ENCODE results near the gene GMDS.

GMDS gene

GRCh38 chr6:2129182-2129621, 116.2 kb downstream of the GMDS start:
- DNase-seq, result no peak

GRCh38 chr6:2127484-2127911, 117.9 kb downstream of the GMDS start:
- DNase-seq, result no peak

GRCh38 chr6:2126351-2126750, 119.1 kb downstream of the GMDS start:
- no peak for DNase-seq

GRCh38 chr6:2125158-2125557, 120.2 kb downstream of the GMDS start:
- no peak for DNase-seq

- DNase-seq, result peak; percentile 41
These were observed 121.1 kb downstream of the GMDS start for GRCh38 chr6:2124260-2124709.

GRCh38 chr6:2120912-2121311, 124.5 kb downstream of the GMDS start:
- no peak for DNase-seq

- no peak for DNase-seq
These were observed 126.1 kb downstream of the GMDS start for GRCh38 chr6:2119275-2119674.

- no peak for DNase-seq
These were observed 127.3 kb downstream of the GMDS start for GRCh38 chr6:2118136-2118535.

- DNase-seq, result no peak
These were observed 128.0 kb downstream of the GMDS start for GRCh38 chr6:2117447-2117846.

- DNase-seq, result no peak
These were observed 128.9 kb downstream of the GMDS start for GRCh38 chr6:2116496-2116895.

- no peak for DNase-seq
These were observed 131.3 kb downstream of the GMDS start for GRCh38 chr6:2114100-2114499.

- no peak for DNase-seq
These were observed 134.2 kb downstream of the GMDS start for GRCh38 chr6:2111162-2111677.

GRCh38 chr6:2110504-2110903, 134.9 kb downstream of the GMDS start:
- DNase-seq, result no peak

GRCh38 chr6:2109796-2110195, 135.6 kb downstream of the GMDS start:
- no peak for DNase-seq

- DNase-seq, result peak; percentile 32
These were observed 136.6 kb downstream of the GMDS start for GRCh38 chr6:2108700-2109306.

GRCh38 chr6:2104524-2104880, 140.9 kb downstream of the GMDS start:
- no peak for DNase-seq

- DNase-seq, result no peak
These were observed 141.5 kb downstream of the GMDS start for GRCh38 chr6:2103765-2104523.

- no peak for DNase-seq
These were observed 142.4 kb downstream of the GMDS start for GRCh38 chr6:2102966-2103365.

GRCh38 chr6:2102316-2102883, 143.0 kb downstream of the GMDS start:
- DNase-seq, result no peak

- no peak for DNase-seq
These were observed 144.2 kb downstream of the GMDS start for GRCh38 chr6:2101213-2101612.

GRCh38 chr6:2099870-2100269, 145.5 kb downstream of the GMDS start:
- no peak for DNase-seq

GRCh38 chr6:2097464-2097863, 147.9 kb downstream of the GMDS start:
- DNase-seq, result no peak

- DNase-seq, result no peak
These were observed 150.8 kb downstream of the GMDS start for GRCh38 chr6:2094642-2095041.

GRCh38 chr6:2086326-2086965, 159.0 kb downstream of the GMDS start:
- DNase-seq, result no peak
